GM12865 (cell line): ENCODE results near the gene SUPT4H1.

ENCODE experiments used
- DNase-seq: peaks from one replicate; pipeline ENCODE4 v3.0.0; 2010; ENCODE audit warnings: low read depth
- H3K4me3 ChIP-seq: 2 replicates; pipeline ENCODE4 v1.5.1; 2011; ENCODE audit warnings: mild to moderate bottlenecking, low read depth, low read length, control low read depth
- CTCF ChIP-seq: IDR thresholded peaks from 2 replicates; pipeline ENCODE4 v1.5.1; 2011; ENCODE audit warnings: low read length, control low read depth, low read depth, inconsistent platforms; ENCODE audit not compliant: insufficient read depth; ENCODE audit errors: missing control alignments

The SUPT4H1 gene

GRCh38 chr17:58380207-58381123 lies 28.5 kb upstream of the SUPT4H1 start:
- TF ChIP-seq CTCF, result no peak
- no peak overlapping the region for H3K4me3 ChIP-seq
- no peak for DNase-seq

- DNase-seq, result no peak
- no peak for TF ChIP-seq CTCF
- H3K4me3 ChIP-seq, result no peak overlapping the region
These were observed 27.5 kb upstream of the SUPT4H1 start for GRCh38 chr17:58379511-58379824.

- H3K4me3 ChIP-seq, result no peak overlapping the region
- no peak for TF ChIP-seq CTCF
- DNase-seq, result no peak
These were observed 26.9 kb upstream of the SUPT4H1 start for GRCh38 chr17:58378733-58379510.

GRCh38 chr17:58377661-58378060 lies 25.7 kb upstream of the SUPT4H1 start:
- TF ChIP-seq CTCF, result no peak

GRCh38 chr17:58377093-58377601 lies 25.1 kb upstream of the SUPT4H1 start:
- DNase-seq, result no peak
- TF ChIP-seq CTCF, result no peak

More at GRCh38 chr17:58377661-58378060, 25.7 kb upstream of the SUPT4H1 start:
- no peak overlapping the region for H3K4me3 ChIP-seq
- DNase-seq, result no peak

GRCh38 chr17:58376472-58377000 lies 24.5 kb upstream of the SUPT4H1 start:
- DNase-seq, result no peak
- no peak for TF ChIP-seq CTCF

More at GRCh38 chr17:58377093-58377601, 25.1 kb upstream of the SUPT4H1 start:
- H3K4me3 ChIP-seq, result no peak overlapping the region

More at GRCh38 chr17:58376472-58377000, 24.5 kb upstream of the SUPT4H1 start:
- no peak overlapping the region for H3K4me3 ChIP-seq
